Measurements from ENCODE around the gene B3GNT9.

DNA sequence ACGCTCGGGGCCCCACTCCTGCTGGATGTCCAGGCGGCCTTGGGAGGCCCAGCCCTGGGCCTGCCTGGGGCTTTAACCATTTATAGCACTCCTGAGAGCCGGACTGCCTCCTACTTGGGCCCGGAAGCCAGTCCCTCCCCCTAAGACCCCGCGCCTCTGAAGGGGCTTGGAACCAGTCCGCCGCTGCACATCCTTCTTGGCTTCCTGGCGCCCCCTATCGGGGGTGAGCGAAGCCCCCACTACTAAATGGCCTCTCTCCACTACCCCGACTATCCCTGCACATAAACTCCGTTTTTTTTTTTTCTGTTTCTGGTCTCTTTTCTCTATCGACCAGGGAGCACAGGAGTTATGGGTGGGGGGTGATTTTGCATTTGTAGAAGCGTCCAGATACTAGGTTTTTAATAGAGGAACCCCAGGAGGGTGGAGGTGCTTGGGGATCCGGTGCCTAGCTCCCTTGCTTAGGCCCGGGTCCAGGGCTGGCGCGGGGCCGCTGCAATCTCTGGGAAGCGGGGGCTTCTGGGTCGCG lies 18.9 kb upstream of the B3GNT9 start:
- TF ChIP-seq, protein P1, sequence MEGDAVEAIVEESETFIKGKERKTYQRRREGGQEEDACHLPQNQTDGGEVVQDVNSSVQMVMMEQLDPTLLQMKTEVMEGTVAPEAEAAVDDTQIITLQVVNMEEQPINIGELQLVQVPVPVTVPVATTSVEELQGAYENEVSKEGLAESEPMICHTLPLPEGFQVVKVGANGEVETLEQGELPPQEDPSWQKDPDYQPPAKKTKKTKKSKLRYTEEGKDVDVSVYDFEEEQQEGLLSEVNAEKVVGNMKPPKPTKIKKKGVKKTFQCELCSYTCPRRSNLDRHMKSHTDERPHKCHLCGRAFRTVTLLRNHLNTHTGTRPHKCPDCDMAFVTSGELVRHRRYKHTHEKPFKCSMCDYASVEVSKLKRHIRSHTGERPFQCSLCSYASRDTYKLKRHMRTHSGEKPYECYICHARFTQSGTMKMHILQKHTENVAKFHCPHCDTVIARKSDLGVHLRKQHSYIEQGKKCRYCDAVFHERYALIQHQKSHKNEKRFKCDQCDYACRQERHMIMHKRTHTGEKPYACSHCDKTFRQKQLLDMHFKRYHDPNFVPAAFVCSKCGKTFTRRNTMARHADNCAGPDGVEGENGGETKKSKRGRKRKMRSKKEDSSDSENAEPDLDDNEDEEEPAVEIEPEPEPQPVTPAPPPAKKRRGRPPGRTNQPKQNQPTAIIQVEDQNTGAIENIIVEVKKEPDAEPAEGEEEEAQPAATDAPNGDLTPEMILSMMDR (IDR thresholded peaks at IDR 0.05; ENCODE audit: poor library complexity, severe bottlenecking): peak; percentile 58
- TF ChIP-seq RAD21 (conservative IDR thresholded peaks at IDR 0.05) (no peak), POLR2AphosphoS5 (IDR thresholded peaks at IDR 0.05) (no peak), SMC3 (conservative IDR thresholded peaks at IDR 0.05; ENCODE audit: poor library complexity) (no peak), EZH2 (IDR thresholded peaks at IDR 0.05; ENCODE audit: borderline replicate concordance, insufficient read depth, low read length, poor library complexity, severe bottlenecking) (no peak)
- TF ChIP-seq, protein P2, sequence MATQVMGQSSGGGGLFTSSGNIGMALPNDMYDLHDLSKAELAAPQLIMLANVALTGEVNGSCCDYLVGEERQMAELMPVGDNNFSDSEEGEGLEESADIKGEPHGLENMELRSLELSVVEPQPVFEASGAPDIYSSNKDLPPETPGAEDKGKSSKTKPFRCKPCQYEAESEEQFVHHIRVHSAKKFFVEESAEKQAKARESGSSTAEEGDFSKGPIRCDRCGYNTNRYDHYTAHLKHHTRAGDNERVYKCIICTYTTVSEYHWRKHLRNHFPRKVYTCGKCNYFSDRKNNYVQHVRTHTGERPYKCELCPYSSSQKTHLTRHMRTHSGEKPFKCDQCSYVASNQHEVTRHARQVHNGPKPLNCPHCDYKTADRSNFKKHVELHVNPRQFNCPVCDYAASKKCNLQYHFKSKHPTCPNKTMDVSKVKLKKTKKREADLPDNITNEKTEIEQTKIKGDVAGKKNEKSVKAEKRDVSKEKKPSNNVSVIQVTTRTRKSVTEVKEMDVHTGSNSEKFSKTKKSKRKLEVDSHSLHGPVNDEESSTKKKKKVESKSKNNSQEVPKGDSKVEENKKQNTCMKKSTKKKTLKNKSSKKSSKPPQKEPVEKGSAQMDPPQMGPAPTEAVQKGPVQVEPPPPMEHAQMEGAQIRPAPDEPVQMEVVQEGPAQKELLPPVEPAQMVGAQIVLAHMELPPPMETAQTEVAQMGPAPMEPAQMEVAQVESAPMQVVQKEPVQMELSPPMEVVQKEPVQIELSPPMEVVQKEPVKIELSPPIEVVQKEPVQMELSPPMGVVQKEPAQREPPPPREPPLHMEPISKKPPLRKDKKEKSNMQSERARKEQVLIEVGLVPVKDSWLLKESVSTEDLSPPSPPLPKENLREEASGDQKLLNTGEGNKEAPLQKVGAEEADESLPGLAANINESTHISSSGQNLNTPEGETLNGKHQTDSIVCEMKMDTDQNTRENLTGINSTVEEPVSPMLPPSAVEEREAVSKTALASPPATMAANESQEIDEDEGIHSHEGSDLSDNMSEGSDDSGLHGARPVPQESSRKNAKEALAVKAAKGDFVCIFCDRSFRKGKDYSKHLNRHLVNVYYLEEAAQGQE (IDR thresholded peaks at IDR 0.05; ENCODE audit: borderline replicate concordance): no peak

Measured in neural cell (in vitro differentiated cells).